Colonic mucosa (tissue), 4 donors: Measurements from ENCODE around the gene BZW1. TPM values are rescaled to one million over a fixed set of nuclear protein-coding genes. Genes with fewer than 3 reads are reported as not detected.
"Not testable (repeated sequence)": the region's sequence is repeated elsewhere in the genome, so short reads cannot be mapped to it uniquely, and the experiment has no call there.

Experiments used
- DNase-seq: peaks from one replicate; pipeline ENCODE4 v3.0.0-alpha.2; 2020
- H3K27ac ChIP-seq: fragments of 200-600 bp; one replicate; pipeline ENCODE4 v1.8.0; 2021
- H3K27me3 ChIP-seq: fragments of 200-600 bp; one replicate; pipeline ENCODE4 v1.8.0; 2021
- H3K36me3 ChIP-seq: fragments of 200-600 bp; one replicate; pipeline ENCODE4 v1.8.0; 2021
- H3K4me1 ChIP-seq: fragments of 200-600 bp; one replicate; pipeline ENCODE4 v1.8.0; 2021; ENCODE audit warnings: mild to moderate bottlenecking
- H3K4me3 ChIP-seq: fragments of 200-600 bp; one replicate; pipeline ENCODE4 v1.8.0; 2021
- H3K9ac ChIP-seq, 2 donors: one replicate each; pipeline ENCODE4 v1.7.0; 2013; ENCODE audit warnings: control low read depth in 2 of 2, low read depth in 2 of 2, low read length in 2 of 2
- H3K9me3 ChIP-seq: fragments of 200-600 bp; one replicate; pipeline ENCODE4 v1.8.0; 2021
- intact Hi-C: fragments of 100-400 bp; cut with DNase I; formaldehyde crosslinking; loops from one replicate; pipeline ENCODE4 v1.14.1; 2022
- total RNA-seq, 2 donors: library from RNA; stranded (reverse); fragmentation: NEBNext Ultra II Directional in 1 of 2; extraction: Animal tissue kit (Norgen Biotek cat#: 25700) in 1 of 2; gene quantifications; one replicate each; pipeline ENCODE4 v1.2.1, GENCODE V29; 2021
- TF ChIP-seq, protein P1 (sequence below): fragments of 200-600 bp; IDR thresholded peaks from one replicate; pipeline ENCODE4 v1.8.0; 2022; ENCODE audit warnings: antibody characterized with exemption, mild to moderate bottlenecking
- donor health status: healthy.
- donor health status: DM: no; HTN: no; CAD: no.
- donor health status: DM: no; HTN: no; CAD: no.

The BZW1 gene
- total RNA-seq, 2 donors from 2014 or later = 253 to 257 TPM

DNA sequence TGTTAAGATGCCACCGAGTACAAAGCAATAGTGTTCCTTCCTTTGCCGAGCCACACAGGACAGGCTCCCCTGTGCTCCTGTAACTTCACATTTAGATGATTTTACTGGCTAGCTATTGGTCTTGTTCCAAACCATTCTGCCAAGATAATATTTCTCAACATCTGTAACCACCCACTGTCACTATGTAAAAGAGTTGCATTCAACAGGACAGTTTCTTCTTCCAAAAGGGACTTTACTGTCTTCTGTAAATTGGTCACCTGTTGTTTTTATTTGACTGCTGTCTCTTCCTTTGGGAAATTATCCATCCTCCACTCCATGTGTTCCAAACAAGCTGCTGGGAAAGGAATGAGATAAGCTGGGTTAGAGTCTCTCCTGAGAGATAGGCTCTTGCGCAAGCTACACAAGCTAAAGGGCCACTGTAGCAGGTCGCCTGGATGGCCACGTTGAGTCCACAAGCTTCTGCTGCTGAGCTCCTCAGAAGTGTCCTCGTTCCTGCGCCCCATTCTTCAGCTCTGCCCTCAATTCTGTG, 14.4 kb upstream of the BZW1 start:
- Histone ChIP-seq H3K27me3 (no peaks in the 10 kb centered on the region), H3K9ac (no peak overlapping the region), H3K9me3 (no peaks in the 10 kb centered on the region), H3K36me3 (no peaks in the 10 kb centered on the region), H3K4me3 (no peak overlapping the region), H3K4me1 (no peaks in the 10 kb centered on the region), H3K27ac (no peak overlapping the region)
- DNase-seq = no peak
- intact Hi-C loops = no loop called here
- TF ChIP-seq, protein P1, sequence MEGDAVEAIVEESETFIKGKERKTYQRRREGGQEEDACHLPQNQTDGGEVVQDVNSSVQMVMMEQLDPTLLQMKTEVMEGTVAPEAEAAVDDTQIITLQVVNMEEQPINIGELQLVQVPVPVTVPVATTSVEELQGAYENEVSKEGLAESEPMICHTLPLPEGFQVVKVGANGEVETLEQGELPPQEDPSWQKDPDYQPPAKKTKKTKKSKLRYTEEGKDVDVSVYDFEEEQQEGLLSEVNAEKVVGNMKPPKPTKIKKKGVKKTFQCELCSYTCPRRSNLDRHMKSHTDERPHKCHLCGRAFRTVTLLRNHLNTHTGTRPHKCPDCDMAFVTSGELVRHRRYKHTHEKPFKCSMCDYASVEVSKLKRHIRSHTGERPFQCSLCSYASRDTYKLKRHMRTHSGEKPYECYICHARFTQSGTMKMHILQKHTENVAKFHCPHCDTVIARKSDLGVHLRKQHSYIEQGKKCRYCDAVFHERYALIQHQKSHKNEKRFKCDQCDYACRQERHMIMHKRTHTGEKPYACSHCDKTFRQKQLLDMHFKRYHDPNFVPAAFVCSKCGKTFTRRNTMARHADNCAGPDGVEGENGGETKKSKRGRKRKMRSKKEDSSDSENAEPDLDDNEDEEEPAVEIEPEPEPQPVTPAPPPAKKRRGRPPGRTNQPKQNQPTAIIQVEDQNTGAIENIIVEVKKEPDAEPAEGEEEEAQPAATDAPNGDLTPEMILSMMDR = no peak

DNA sequence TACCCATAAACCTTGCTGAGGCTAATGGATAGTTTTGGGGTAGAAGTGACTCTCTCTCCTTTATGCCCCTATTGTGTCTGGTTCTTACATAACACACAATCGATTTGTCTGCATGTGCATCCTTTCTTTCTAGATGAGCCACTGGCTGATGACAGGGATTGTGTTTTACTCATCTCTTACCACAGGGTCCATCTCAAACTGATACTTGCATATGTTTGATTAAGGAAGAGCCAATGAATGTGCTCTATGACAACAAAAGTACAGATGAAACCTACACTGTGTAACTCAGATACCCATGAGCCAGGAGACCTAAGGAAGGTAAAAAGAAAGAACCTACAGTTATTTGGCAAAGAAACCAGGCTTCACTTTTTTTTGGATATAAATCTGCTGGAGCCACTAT, 13.2 kb upstream of the BZW1 start:
- H3K4me3 ChIP-seq = no peak overlapping the region
- H3K27ac ChIP-seq = no peak overlapping the region
- TF ChIP-seq, protein P1 = no peak
- no peak overlapping the region for H3K9ac ChIP-seq
- intact Hi-C loops = no loop called here
- no peaks in the 10 kb centered on the region for H3K9me3 ChIP-seq
- H3K4me1 ChIP-seq = no peaks in the 10 kb centered on the region
- H3K36me3 ChIP-seq = no peaks in the 10 kb centered on the region
- no peaks in the 10 kb centered on the region for H3K27me3 ChIP-seq
- no peak for DNase-seq

DNA sequence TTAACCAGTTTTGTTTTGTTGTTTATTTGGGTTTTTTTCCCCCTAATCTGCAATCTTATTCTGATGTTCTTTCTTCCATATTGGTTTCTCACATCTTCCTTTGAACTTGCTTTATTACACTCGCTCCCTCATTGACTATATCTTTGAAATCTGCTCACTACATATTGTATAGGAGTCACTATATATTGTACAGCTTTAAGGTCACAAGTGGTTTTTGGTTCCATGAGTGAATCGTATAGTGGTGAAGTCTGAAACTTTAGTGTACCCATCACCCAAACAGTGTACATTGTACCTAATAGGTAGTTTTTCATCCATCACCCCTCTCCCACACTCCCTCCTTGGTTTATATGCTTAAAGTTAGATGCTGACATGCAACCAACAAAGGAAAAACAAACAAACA, 11.3 kb upstream of the BZW1 start:
- H3K9ac ChIP-seq = no peak overlapping the region

DNA sequence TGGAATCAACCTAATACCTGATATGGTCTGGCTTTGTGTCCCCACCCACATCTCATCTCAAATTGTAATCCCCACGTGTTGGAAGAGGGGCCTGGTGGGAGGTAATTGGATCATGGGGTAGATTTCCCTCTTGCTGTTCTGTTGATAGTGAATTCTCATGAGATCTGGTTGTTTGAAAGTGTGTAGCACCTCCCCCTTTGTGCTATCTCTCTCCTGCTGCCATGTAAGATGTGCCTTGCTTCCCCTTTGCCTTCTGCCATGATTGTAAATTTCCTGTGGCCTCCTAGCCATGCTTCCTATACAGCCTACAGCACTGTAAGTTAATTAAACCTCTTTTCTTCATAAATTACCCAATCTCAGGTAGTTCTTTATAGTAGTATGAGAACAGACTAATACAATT, 10.3 kb upstream of the BZW1 start:
- H3K4me3 ChIP-seq, H3K27ac ChIP-seq, H3K4me1 ChIP-seq, H3K9me3 ChIP-seq, H3K27me3 ChIP-seq, intact Hi-C loops, H3K9ac ChIP-seq, H3K36me3 ChIP-seq, DNase-seq: not testable (repeated sequence)

More for the DNA sequence above, 11.3 kb upstream of the BZW1 start:
- intact Hi-C loops = no loop called here
- Histone ChIP-seq H3K4me3 (no peak overlapping the region), H3K27me3 (no peaks in the 10 kb centered on the region), H3K36me3 (no peaks in the 10 kb centered on the region), H3K9me3 (no peaks in the 10 kb centered on the region), H3K4me1 (no peaks in the 10 kb centered on the region), H3K27ac (no peak overlapping the region)
- TF ChIP-seq, protein P1 = no peak
- DNase-seq = no peak

DNA sequence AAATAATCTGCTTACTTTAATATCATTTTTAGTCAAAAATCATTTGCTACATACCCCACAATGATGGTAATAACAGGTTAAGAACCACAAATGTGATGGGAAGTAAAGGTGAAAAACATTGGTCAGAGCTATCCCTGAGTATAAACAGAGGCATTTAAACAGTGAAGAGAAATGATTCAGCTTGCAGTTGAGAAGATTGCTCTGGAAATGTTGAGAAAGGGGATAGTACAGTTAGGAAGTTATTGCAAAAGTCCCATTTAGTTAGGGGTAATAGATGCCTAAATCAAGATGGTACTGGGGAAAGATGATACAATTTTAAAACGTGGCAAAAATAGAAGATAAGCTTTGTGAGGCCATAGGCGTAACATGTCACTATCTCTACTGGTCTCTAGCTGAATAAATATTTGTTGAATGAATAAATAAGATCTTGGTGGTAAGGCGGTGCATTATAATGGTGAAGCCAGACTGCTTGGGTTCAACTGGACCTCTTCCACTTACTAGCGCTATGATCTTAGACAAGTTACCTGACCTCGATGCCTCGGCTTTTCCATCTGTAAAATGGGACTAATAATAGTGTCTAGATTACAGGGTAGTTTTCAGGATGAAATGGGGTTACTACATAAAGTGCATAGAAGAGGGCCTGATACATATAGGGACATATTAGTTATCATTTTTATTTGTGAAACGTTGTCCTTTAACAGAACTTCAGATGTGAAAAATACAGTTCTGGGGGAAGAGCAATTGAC, 2.0 kb upstream of the BZW1 start:
- no peak for DNase-seq
- Histone ChIP-seq H3K4me1 (no peaks in the 10 kb centered on the region), H3K27me3 (no peaks in the 10 kb centered on the region), H3K27ac (peak overlapping the region; percentile 99), H3K4me3 (no peak overlapping the region), H3K9me3 (no peaks in the 10 kb centered on the region), H3K36me3 (peaks cover 6% of the 10 kb centered on the region), H3K9ac (peak overlapping the region in 1 of 2 donors; percentile 75)
- intact Hi-C loops = loop anchor here (5.0 kb wide), 1 partner anchor 97 kb away; no protein-coding TSS in a partner anchor
- TF ChIP-seq, protein P1 = no peak
